ENCODE data around the gene ANTXR1. TPM values are rescaled to one million over a fixed set of nuclear protein-coding genes. Genes with fewer than 3 reads are reported as not detected.
"Not testable (repeated sequence)": the region's sequence is repeated elsewhere in the genome, so short reads cannot be mapped to it uniquely, and the experiment has no call there.

The ANTXR1 gene
- total RNA-seq, 2 experiments from 2014 or later = 0.05 to 0.23 TPM

DNA sequence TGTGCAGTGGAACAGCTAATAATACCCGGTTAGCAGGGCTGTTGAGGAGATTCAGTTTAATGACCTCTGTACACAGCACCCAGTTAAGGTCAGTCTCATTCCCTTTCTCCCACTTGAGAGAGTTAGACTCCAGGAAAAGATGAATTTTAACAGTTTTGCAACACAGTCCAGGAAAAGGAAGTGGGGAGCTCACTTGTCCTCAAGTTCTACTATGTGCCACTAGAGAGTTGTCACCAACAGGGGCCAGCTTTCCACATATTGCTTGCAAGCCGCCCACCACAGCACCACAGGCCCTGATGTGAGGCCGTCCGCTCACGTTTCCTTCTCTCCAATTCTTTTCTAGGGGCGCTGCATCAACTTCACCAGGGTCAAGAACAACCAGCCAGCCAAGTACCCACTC, 231.9 kb downstream of the ANTXR1 start:
- Mint-ChIP-seq H3K36me3 (ENCODE audit: low read depth) (no peaks in the 10 kb centered on the region), H3K4me3 (no peak overlapping the region), H3K27me3 (peaks cover 12% of the 10 kb centered on the region), H3K4me1 (no peaks in the 10 kb centered on the region), H3K9me3 (no peaks in the 10 kb centered on the region), H3K27ac (no peak overlapping the region)
- no peak for DNase-seq
- CTCF ChIA-PET = no interaction called here
- POLR2A ChIA-PET = no interaction called here

GRCh38 chr2:69247583-69247982, 234.6 kb downstream of the ANTXR1 start:
- ChIA-PET CTCF (no interaction called here), POLR2A (no interaction called here)
- Mint-ChIP-seq H3K27ac (no peak overlapping the region), H3K4me1 (no peaks in the 10 kb centered on the region), H3K27me3 (peaks cover 24% of the 10 kb centered on the region), H3K4me3 (no peak overlapping the region), H3K36me3 (ENCODE audit: low read depth) (no peaks in the 10 kb centered on the region), H3K9me3 (no peaks in the 10 kb centered on the region)
- DNase-seq = no peak

DNA sequence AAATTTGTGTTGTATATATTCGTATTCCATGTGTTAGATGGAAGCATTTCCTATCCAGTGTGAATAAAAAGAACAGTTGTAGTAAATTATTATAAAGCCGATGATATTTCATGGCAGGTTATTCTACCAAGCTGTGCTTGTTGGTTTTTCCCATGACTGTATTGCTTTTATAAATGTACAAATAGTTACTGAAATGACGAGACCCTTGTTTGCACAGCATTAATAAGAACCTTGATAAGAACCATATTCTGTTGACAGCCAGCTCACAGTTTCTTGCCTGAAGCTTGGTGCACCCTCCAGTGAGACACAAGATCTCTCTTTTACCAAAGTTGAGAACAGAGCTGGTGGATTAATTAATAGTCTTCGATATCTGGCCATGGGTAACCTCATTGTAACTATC, 235.3 kb downstream of the ANTXR1 start:
- no peaks in the 10 kb centered on the region for H3K9me3 Mint-ChIP-seq
- H3K27ac Mint-ChIP-seq = no peak overlapping the region
- no peak for DNase-seq
- H3K4me3 Mint-ChIP-seq = no peak overlapping the region
- no peaks in the 10 kb centered on the region for H3K4me1 Mint-ChIP-seq
- POLR2A ChIA-PET = no interaction called here
- CTCF ChIA-PET = no interaction called here
- H3K36me3 Mint-ChIP-seq (ENCODE audit: low read depth) = no peaks in the 10 kb centered on the region
- H3K27me3 Mint-ChIP-seq = peaks cover 26% of the 10 kb centered on the region

GRCh38 chr2:69250981-69251380, 238.0 kb downstream of the ANTXR1 start:
- H3K36me3 Mint-ChIP-seq (ENCODE audit: low read depth) = no peaks in the 10 kb centered on the region
- H3K4me3 Mint-ChIP-seq = no peak overlapping the region
- CTCF ChIA-PET = no interaction called here
- peaks cover 32% of the 10 kb centered on the region for H3K27me3 Mint-ChIP-seq
- POLR2A ChIA-PET = no interaction called here
- H3K27ac Mint-ChIP-seq = no peak overlapping the region
- H3K4me1 Mint-ChIP-seq = no peaks in the 10 kb centered on the region
- H3K9me3 Mint-ChIP-seq = no peaks in the 10 kb centered on the region
- no peak for DNase-seq

DNA sequence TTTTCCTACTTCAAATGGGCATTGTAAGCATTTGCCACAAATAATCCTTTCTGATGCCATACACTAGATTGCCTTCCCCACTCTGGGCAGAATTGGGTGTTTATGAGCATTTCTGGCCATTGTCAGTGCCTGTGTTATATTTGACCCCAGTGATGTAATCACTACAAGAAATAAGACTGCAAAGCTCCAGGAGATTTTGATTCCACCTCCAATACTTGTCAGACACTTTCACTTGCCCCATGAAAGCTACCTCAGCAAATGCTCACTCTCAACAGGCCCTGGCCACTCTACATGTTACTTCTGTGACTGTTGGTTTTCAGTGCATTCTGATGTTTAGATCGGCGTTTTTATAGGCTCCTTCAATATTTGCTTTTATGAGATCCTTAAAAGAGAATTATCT, 239.0 kb downstream of the ANTXR1 start:
- no peak overlapping the region for H3K4me3 Mint-ChIP-seq
- POLR2A ChIA-PET = no interaction called here
- peaks cover 38% of the 10 kb centered on the region for H3K27me3 Mint-ChIP-seq
- H3K4me1 Mint-ChIP-seq = no peaks in the 10 kb centered on the region
- no peak for DNase-seq
- no peaks in the 10 kb centered on the region for H3K36me3 Mint-ChIP-seq (ENCODE audit: low read depth)
- CTCF ChIA-PET = no interaction called here
- no peak overlapping the region for H3K27ac Mint-ChIP-seq
- no peaks in the 10 kb centered on the region for H3K9me3 Mint-ChIP-seq

DNA sequence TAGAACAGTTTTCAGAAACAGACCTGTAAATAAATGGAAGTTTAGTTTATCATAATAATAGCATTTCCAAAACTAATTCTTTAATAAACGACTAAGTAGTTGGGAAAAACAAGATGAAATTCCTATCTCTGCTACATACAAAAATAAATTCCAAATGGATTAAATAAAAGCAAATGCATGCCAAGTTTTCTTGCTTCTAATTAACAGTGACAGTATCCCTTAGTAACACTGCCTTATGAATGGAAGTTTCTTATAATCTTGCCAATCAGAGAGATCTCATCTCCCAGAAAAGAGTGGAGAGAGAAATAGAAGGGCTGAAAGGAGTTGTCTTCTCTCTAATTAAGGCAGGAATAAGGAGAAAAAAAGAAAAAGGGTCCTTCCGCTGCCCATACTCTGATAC, 240.1 kb downstream of the ANTXR1 start:
- ChIA-PET CTCF (no interaction called here), POLR2A (no interaction called here)
- DNase-seq = no peak
- Mint-ChIP-seq H3K27ac (no peak overlapping the region), H3K27me3 (peaks cover 48% of the 10 kb centered on the region), H3K4me1 (no peaks in the 10 kb centered on the region), H3K36me3 (ENCODE audit: low read depth) (no peaks in the 10 kb centered on the region), H3K4me3 (no peak overlapping the region), H3K9me3 (peaks cover 2% of the 10 kb centered on the region)

- peaks cover 51% of the 10 kb centered on the region for H3K27me3 Mint-ChIP-seq
- no peaks in the 10 kb centered on the region for H3K4me1 Mint-ChIP-seq
- H3K9me3 Mint-ChIP-seq = peaks cover 5% of the 10 kb centered on the region
- CTCF ChIA-PET = no interaction called here
- DNase-seq = no peak
- H3K36me3 Mint-ChIP-seq (ENCODE audit: low read depth) = no peaks in the 10 kb centered on the region
- H3K4me3 Mint-ChIP-seq = no peak overlapping the region
- no peak overlapping the region for H3K27ac Mint-ChIP-seq
- POLR2A ChIA-PET = no interaction called here
Observed at GRCh38 chr2:69253611-69254301, 240.8 kb downstream of the ANTXR1 start.

GRCh38 chr2:69255760-69256159, 242.8 kb downstream of the ANTXR1 start:
- Mint-ChIP-seq H3K4me3 (no peak overlapping the region), H3K27ac (no peak overlapping the region), H3K27me3 (peaks cover 45% of the 10 kb centered on the region), H3K4me1 (no peaks in the 10 kb centered on the region), H3K36me3 (ENCODE audit: low read depth) (no peaks in the 10 kb centered on the region), H3K9me3 (peaks cover 15% of the 10 kb centered on the region)
- ChIA-PET CTCF (no interaction called here), POLR2A (no interaction called here)
- no peak for DNase-seq

DNA sequence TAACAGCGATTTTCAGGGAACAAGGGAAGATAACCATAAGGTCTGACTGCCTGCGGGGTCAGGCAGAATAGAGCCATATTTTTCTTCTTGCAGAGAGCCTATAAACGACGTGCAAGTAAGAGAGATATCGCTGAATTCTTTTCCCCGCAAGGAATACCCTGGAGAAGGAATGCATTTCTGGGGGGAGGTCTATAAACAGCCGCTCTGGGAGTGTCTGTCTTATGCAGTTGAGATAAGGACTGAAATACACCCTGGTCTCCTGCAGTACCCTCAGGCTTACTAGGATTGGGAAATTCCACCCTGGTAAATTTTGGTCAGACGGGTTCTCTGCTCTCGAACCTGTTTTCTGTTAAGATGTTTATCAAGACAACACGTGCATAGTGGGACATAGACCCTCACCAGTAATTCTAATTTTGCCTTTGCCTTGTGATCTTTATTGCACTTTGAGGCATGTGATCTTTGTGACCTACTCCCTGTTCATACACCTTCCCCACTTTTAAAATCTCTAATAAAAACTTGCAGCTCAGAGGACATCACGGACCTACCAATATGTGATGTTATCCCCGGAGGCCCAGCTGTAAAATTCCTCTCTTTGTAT, 247.1 kb downstream of the ANTXR1 start:
- H3K36me3 Mint-ChIP-seq (ENCODE audit: low read depth); DNase-seq; CTCF ChIA-PET; POLR2A ChIA-PET; H3K27ac Mint-ChIP-seq; H3K4me3 Mint-ChIP-seq; H3K4me1 Mint-ChIP-seq: not testable (repeated sequence)
- H3K9me3 Mint-ChIP-seq = peaks cover 22% of the 10 kb centered on the region
- H3K27me3 Mint-ChIP-seq = peaks cover 27% of the 10 kb centered on the region

- H3K4me1 Mint-ChIP-seq = no peaks in the 10 kb centered on the region
- H3K36me3 Mint-ChIP-seq (ENCODE audit: low read depth) = no peaks in the 10 kb centered on the region
- H3K4me3 Mint-ChIP-seq = no peak overlapping the region
- ChIA-PET CTCF (no interaction called here), POLR2A (no interaction called here)
- no peak for DNase-seq
- no peak overlapping the region for H3K27ac Mint-ChIP-seq
- H3K27me3 Mint-ChIP-seq = peaks cover 32% of the 10 kb centered on the region
- peaks cover 22% of the 10 kb centered on the region for H3K9me3 Mint-ChIP-seq
Observed at GRCh38 chr2:69260666-69261065, 247.7 kb downstream of the ANTXR1 start.

GRCh38 chr2:69269330-69269729, 256.4 kb downstream of the ANTXR1 start:
- Mint-ChIP-seq H3K4me1 (no peaks in the 10 kb centered on the region), H3K9me3 (no peaks in the 10 kb centered on the region), H3K27ac (no peak overlapping the region), H3K4me3 (no peak overlapping the region), H3K27me3 (peaks cover 39% of the 10 kb centered on the region), H3K36me3 (ENCODE audit: low read depth) (no peaks in the 10 kb centered on the region)
- POLR2A ChIA-PET = no interaction called here
- CTCF ChIA-PET = interaction anchor here (0.6 kb wide), 1 partner anchor 495 kb away, joined by 3 read pairs; no protein-coding TSS in a partner anchor
- no peak for DNase-seq

DNA sequence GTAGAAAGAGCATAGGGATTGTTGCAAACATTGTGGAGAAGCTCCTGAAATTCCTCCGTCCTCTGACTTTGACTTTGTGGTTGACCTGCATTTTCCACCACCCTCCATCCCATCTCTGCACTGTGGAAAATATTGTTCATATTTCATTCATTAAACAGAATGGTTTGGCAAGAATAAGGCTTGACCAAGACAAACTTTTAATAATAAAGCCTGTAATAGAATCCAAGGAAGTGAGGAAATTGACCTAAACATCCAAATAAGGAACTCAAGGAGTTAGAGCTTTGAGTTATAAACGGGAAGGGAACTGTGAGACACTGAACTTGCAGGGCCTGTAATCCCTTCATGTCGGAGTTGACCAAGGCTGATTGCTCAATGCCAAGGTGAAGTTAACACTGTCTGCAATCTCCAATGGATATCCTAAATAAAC, 258.9 kb downstream of the ANTXR1 start:
- DNase-seq = no peak
- Mint-ChIP-seq H3K27me3 (peaks cover 37% of the 10 kb centered on the region), H3K9me3 (no peaks in the 10 kb centered on the region), H3K4me1 (no peaks in the 10 kb centered on the region), H3K4me3 (no peak overlapping the region), H3K27ac (no peak overlapping the region), H3K36me3 (ENCODE audit: low read depth) (no peaks in the 10 kb centered on the region)
- ChIA-PET CTCF (no interaction called here), POLR2A (no interaction called here)

DNA sequence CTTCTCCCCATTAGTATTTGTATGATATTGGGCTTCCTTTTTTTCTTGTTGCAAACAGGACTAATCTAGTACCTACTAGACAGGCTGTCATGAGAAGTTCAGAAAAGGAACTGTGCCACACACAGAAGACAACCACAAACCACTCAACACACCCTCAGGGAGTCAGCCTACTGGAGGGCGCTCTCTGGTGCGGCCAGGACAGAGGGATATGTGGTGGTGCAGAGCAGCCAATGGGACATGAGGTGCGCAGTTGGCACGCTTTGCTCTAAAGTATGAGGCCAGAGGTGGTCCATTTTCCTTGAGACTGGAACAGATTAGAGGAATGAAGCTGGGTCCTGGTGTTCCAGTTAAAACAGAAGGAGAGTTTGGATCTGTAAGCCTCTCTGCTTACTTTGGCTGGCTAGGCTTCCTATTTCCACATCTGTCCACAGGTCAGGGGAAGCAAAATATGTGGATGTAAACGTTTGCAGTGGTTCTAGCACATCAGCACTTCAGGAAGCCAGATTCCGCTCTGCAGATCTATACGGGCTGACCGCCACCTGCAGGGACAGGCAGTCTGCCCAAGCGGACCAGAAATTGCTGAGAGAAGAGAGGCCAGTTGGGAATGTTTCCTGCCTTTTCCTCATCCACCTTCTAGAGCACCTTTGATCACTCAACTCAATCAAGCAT, 260.0 kb downstream of the ANTXR1 start:
- Mint-ChIP-seq H3K27ac (no peak overlapping the region), H3K27me3 (peaks cover 37% of the 10 kb centered on the region), H3K9me3 (no peaks in the 10 kb centered on the region), H3K4me1 (no peaks in the 10 kb centered on the region), H3K4me3 (no peak overlapping the region), H3K36me3 (ENCODE audit: low read depth) (no peaks in the 10 kb centered on the region)
- POLR2A ChIA-PET = no interaction called here
- no peak for DNase-seq
- CTCF ChIA-PET = no interaction called here

GRCh38 chr2:69275490-69275889, 262.5 kb downstream of the ANTXR1 start:
- no peaks in the 10 kb centered on the region for H3K36me3 Mint-ChIP-seq (ENCODE audit: low read depth)
- CTCF ChIA-PET = no interaction called here

More at GRCh38 chr2:69275490-69275889, 262.5 kb downstream of the ANTXR1 start:
- Mint-ChIP-seq H3K4me3 (no peak overlapping the region), H3K9me3 (no peaks in the 10 kb centered on the region), H3K27ac (no peak overlapping the region), H3K27me3 (peaks cover 28% of the 10 kb centered on the region), H3K4me1 (no peaks in the 10 kb centered on the region)
- no peak for DNase-seq
- POLR2A ChIA-PET = no interaction called here
